Measurements from ENCODE around the gene CORIN.

DNA sequence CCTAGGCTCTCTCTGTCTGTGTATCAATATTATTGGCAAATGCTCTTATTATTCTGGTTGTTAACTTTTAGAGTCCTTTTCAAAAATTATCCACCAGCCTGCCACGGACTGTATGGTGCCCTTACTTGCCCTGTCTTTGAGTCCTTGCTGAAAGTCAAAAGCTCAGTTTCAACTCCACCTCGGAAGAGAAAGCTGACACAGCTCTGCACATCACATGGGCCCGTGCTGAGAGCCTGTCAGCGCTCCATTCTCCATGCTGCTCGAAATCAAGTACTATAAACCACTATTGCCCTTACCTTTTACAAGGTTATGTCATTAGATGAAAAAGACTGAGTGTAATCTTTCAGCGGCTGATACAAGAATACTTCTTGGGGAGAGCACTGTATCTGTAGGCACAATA is 141.0 kb downstream of the CORIN start:
- TF ChIP-seq CTCF (IDR thresholded peaks at IDR 0.05; ENCODE audit: borderline replicate concordance, extremely low read depth, low read length, poor library complexity, severe bottlenecking) (no peak), EZH2 (IDR thresholded peaks at IDR 0.05; ENCODE audit: borderline replicate concordance, low read depth, low read length, severe bottlenecking) (no peak)

Data from DND-41 (cell line).